OCI-LY1 (cell line): ENCODE results near the gene HAUS7.

ENCODE experiments used
- EZH2 ChIP-seq: fragments of 200-600 bp; sonication (generic), shearing (Covaris generic); IDR thresholded peaks from 2 replicates; pipeline ENCODE4 v1.8.0; 2017; ENCODE audit warnings: borderline replicate concordance, mixed run types, mild to moderate bottlenecking, antibody characterized with exemption, low read length, moderate library complexity, mixed read lengths
- TF ChIP-seq, protein P1 (sequence below): fragments of 200-600 bp; sonication (generic), shearing (Covaris generic); IDR thresholded peaks from 2 replicates; pipeline ENCODE4 v1.5.1; 2017; ENCODE audit warnings: mild to moderate bottlenecking, antibody characterized with exemption, low read length, moderate library complexity, mixed read lengths

DNA sequence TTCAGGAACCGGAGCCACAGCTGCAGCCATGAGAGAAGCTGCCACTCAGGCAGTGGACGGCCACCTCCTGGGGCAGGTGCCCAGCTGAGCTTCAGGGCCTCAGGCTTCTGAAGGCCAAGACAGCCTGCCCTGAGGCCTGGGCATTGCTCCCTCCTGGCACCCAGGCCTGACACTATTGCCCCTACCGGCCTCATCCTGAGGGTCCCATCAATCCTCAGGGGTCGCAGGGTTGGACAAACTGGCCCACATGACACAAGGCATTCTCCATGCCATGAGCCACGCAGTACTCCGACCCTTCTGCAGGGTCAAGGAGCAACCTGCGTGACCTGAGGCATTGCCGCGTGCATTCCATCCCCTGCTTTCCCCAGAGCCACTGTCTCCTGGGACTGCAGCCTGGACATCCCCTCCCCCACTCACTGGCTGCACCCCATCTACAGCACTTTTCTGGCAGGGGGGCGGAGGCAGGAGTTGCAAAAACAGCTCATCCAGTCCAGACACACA lies 62.1 kb downstream of the HAUS7 start:
- TF ChIP-seq, protein P1, sequence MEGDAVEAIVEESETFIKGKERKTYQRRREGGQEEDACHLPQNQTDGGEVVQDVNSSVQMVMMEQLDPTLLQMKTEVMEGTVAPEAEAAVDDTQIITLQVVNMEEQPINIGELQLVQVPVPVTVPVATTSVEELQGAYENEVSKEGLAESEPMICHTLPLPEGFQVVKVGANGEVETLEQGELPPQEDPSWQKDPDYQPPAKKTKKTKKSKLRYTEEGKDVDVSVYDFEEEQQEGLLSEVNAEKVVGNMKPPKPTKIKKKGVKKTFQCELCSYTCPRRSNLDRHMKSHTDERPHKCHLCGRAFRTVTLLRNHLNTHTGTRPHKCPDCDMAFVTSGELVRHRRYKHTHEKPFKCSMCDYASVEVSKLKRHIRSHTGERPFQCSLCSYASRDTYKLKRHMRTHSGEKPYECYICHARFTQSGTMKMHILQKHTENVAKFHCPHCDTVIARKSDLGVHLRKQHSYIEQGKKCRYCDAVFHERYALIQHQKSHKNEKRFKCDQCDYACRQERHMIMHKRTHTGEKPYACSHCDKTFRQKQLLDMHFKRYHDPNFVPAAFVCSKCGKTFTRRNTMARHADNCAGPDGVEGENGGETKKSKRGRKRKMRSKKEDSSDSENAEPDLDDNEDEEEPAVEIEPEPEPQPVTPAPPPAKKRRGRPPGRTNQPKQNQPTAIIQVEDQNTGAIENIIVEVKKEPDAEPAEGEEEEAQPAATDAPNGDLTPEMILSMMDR = no peak
- no peak for TF ChIP-seq EZH2
